Measurements from ENCODE around the gene PFDN1.
A peak's percentile ranks its signal among the peaks of the same experiment; 100 is the strongest.

The PFDN1 gene

DNA sequence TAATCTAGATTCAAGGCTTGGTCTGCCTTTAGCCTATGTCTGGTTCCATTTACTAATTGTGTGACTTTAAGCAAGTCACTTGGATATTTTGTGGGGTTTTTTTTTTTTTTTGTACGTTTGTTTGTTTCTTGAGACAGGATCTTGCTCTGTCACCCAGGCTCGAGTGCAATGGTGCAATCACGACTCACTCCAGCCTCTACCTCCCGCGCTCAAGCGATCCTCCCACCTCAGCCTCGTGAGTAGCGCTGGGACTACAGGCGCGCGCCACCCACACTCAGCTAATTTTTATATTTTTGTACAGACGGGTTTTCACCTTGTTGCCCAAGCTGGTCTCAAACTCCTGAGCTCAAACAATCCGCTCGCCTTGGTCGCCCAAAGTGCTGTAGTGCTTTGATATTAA, 1.1 kb upstream of the PFDN1 start:
- no peak overlapping the region for H3K4me3 ChIP-seq (ENCODE audit: low read depth, low read length)
- in situ Hi-C loops (cut with HindIII; ENCODE audit: low sequenced_read_pairs), result no loop called here
- no peak for TF ChIP-seq CTCF (IDR thresholded peaks at IDR 0.05; ENCODE audit: low read depth, low read length)
- DNase-seq (ENCODE audit: low read depth, low spot score), result no peak

- H3K4me3 ChIP-seq (ENCODE audit: low read depth, low read length), result no peak overlapping the region
- DNase-seq (ENCODE audit: low read depth, low spot score), result no peak
- in situ Hi-C loops (cut with HindIII; ENCODE audit: low sequenced_read_pairs), result no loop called here
- TF ChIP-seq CTCF (IDR thresholded peaks at IDR 0.05; ENCODE audit: low read depth, low read length), result no peak
Observed at GRCh38 chr5:140301136-140301535, 1.8 kb downstream of the PFDN1 start.

DNA sequence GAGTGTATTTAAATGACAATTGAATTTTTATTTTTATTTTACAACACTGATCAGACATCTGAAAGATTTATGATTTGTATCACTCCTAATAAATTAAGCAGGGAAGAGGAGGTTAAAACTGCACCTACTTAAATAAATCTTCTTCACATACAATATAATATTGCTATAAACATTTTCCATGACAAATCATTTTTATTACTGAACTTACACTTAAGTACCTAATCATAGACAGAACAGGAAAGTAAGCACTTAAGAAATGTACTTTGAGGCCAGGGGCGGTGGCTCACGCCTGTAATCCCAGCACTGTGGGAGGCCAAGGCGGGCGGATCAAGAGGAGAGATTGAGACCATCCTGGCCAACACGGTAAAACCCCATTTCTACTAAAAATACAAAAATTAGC, 3.8 kb downstream of the PFDN1 start:
- in situ Hi-C loops (cut with HindIII; ENCODE audit: low sequenced_read_pairs), result no loop called here
- TF ChIP-seq CTCF (IDR thresholded peaks at IDR 0.05; ENCODE audit: low read depth, low read length), result no peak
- no peak overlapping the region for H3K4me3 ChIP-seq (ENCODE audit: low read depth, low read length)
- DNase-seq (ENCODE audit: low read depth, low spot score), result no peak

DNA sequence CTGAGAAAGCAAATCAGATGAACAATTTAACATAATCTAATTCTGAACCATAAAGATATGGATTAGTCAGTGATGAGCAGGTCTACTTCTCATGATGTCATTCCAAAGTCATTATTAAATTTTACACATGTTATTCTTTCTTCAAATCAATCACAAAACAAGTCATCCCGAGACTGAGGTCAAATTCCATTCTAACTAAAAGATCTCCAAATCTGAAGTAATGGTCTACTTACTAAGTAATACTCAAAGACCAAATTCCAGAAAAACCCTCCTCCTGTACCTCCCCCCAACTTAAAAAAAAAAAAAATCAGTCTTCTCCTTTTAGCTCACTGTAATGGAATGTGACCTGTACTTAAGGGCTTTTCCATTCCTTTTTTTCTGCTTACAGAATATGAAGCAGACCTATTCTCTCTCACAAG, 4.7 kb downstream of the PFDN1 start:
- H3K4me3 ChIP-seq (ENCODE audit: low read depth, low read length), result no peak overlapping the region
- in situ Hi-C loops (cut with HindIII; ENCODE audit: low sequenced_read_pairs), result no loop called here
- DNase-seq (ENCODE audit: low read depth, low spot score), result peak; percentile 76
- TF ChIP-seq CTCF (IDR thresholded peaks at IDR 0.05; ENCODE audit: low read depth, low read length), result no peak

DNA sequence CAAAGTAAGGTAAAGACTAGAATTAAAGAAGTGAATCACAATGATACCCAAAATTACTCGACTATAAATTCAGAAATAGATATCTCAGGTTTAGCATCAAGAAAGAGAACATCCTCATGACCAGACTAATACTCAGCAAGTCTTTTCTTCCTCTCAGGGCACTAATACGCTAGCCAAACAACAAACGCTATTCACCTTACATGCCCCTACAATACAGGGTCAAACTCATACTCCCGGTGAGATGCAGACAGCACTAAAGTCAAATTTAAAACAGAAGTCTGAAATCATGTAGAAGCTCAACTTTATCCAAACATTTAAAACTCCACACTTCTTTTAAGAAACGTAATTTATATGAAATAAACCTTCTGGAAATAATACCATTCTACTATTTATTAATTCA, 5.6 kb downstream of the PFDN1 start:
- DNase-seq (ENCODE audit: low read depth, low spot score), result no peak
- TF ChIP-seq CTCF (IDR thresholded peaks at IDR 0.05; ENCODE audit: low read depth, low read length), result no peak
- no peak overlapping the region for H3K4me3 ChIP-seq (ENCODE audit: low read depth, low read length)
- in situ Hi-C loops (cut with HindIII; ENCODE audit: low sequenced_read_pairs), result no loop called here

DNA sequence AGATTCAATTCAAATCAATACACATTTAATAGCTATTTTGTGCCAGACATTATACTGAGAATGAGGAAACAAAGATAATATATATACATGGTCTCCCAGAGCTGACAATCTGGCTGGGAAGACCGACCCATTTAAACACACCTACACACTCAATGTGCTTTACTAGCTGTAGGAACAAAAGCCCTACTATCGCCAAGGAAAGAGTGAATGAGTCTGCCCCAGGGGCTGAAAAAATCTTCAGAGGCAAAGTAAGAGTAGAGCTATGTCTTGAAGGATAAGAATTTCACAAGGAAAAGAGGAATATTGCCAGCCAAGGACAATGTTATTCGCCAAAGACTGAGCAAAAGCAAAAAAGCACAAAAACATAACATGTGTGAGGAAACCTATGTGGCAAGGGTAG, 6.6 kb downstream of the PFDN1 start:
- in situ Hi-C loops (cut with HindIII; ENCODE audit: low sequenced_read_pairs), result no loop called here
- DNase-seq (ENCODE audit: low read depth, low spot score), result no peak
- no peak for TF ChIP-seq CTCF (IDR thresholded peaks at IDR 0.05; ENCODE audit: low read depth, low read length)
- no peak overlapping the region for H3K4me3 ChIP-seq (ENCODE audit: low read depth, low read length)

GRCh38 chr5:140295414-140295813, 7.5 kb downstream of the PFDN1 start:
- peak; percentile 96 for DNase-seq (ENCODE audit: low read depth, low spot score)
- TF ChIP-seq CTCF (IDR thresholded peaks at IDR 0.05; ENCODE audit: low read depth, low read length), result no peak
- H3K4me3 ChIP-seq (ENCODE audit: low read depth, low read length), result no peak overlapping the region
- in situ Hi-C loops (cut with HindIII; ENCODE audit: low sequenced_read_pairs), result no loop called here
